Upper lobe of left lung (tissue), 6 donors: ENCODE data around the gene DGKQ. TPM values are rescaled to one million over a fixed set of nuclear protein-coding genes. Genes with fewer than 3 reads are reported as not detected.

Experiments
- ATAC-seq, 2 donors: fragments of 200-7000 bp; cut with Tn5 transposase; one replicate each; pipeline ENCODE4 v1.9.1; 2022; ENCODE audit warnings: mild to moderate bottlenecking in 2 of 2, moderate library complexity in 2 of 2; ENCODE audit not compliant: low FRiP score in 2 of 2
- DNase-seq, 2 donors: peaks; one replicate each; pipeline ENCODE4 v3.0.0-alpha.2; 2019 to 2020
- H3K27ac ChIP-seq, 4 donors: fragments of 200-600 bp; sonication (generic); one replicate each; pipeline ENCODE4 v1.5.1; 2016 to 2019
- H3K27me3 ChIP-seq, 4 donors: fragments of 200-600 bp; sonication (generic); one replicate each; pipeline ENCODE4 v1.5.1; 2017 to 2019
- H3K36me3 ChIP-seq, 4 donors: fragments of 200-600 bp; sonication (generic); one replicate each; pipeline ENCODE4 v1.5.1; 2016 to 2019
- H3K4me1 ChIP-seq, 4 donors: fragments of 200-600 bp; sonication (generic); one replicate each; pipeline ENCODE4 v1.5.1; 2018 to 2019
- H3K4me3 ChIP-seq, 4 donors: fragments of 200-600 bp; sonication (generic); one replicate each; pipeline ENCODE4 v1.5.1; 2017 to 2019; ENCODE audit warnings: mild to moderate bottlenecking in 2 of 4, moderate library complexity in 1 of 4
- H3K9me3 ChIP-seq, 4 donors: fragments of 200-600 bp; sonication (generic); one replicate each; pipeline ENCODE4 v1.5.1; 2018 to 2019
- EP300 ChIP-seq, 4 donors: sonication (generic); formaldehyde crosslinking; IDR thresholded peaks; one replicate each; pipeline ENCODE4 v1.5.1; 2017; ENCODE audit warnings: antibody characterized with exemption in 4 of 4, control low read depth in 2 of 4
- POLR2A ChIP-seq, 4 donors: fragments of 450-650 bp; IDR thresholded peaks; one replicate each; pipeline ENCODE4 v1.5.1; 2016 to 2017; ENCODE audit warnings: antibody characterized with exemption in 4 of 4, mild to moderate bottlenecking in 2 of 4
- POLR2AphosphoS5 ChIP-seq, 2 donors: sonication (generic); formaldehyde crosslinking; IDR thresholded peaks; one replicate each; pipeline ENCODE4 v1.5.1; 2017; ENCODE audit warnings: antibody characterized with exemption in 2 of 2
- WGBS, 2 donors: methylation state at CpG; one replicate each; pipeline ENCODE4 v1.1.5; 2017 to 2018; 5-methylcytosine and 5-hydroxymethylcytosine counted together
- total RNA-seq, 6 donors: library from RNA; depleted of rRNA in 4 of 6; stranded (reverse); fragments of >200 nt in 4 of 6; gene quantifications; one replicate each; pipeline versions ENCODE4 v1.1.0 to v1.2.1, GENCODE V29; 2016 to 2021
- TF ChIP-seq, protein P1 (sequence below), 6 experiments: fragments of 450-650 bp in 4 of 6; fragments of 200-600 bp in 2 of 6; sonication (generic) in 2 of 6; IDR thresholded peaks; one replicate each; pipeline ENCODE4 v1.5.1; 2016 to 2019; ENCODE audit warnings: antibody characterized with exemption in 6 of 6
- donor health status: DM: no; HTN: no; CAD: no; lungs with moderate emphysema.
- donor health status: DM: no; HTN: yes; CAD: no; lungs with severe emphysema.

DGKQ gene
- total RNA-seq, 6 donors from 2014 or later = 10.7 to 36.7 (median 17.5) TPM

DNA sequence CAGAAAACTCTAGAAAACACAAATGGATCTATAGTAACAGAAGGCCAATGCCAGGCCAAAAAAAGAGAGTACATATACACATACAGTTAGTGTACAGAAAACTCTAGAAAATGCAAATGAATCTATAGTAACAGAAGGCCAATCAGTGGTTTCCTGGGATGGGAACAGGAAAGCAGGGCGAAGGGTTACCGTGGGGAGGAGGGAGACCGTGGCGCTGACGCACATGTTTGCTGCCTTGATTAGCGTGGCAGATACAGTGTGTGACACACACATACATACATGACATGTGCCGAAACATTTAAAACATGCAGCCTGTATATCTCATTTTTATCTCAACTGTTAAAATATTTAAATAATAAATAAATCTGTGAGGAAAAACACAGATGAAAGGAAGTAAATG, 55.9 kb downstream of the DGKQ start:
- WGBS, 2 donors = 96 to 97% methylated on average over 7 of the region's 7 CpGs
- ATAC-seq (no peak), DNase-seq (peak in 1 of 2 donors; percentile 10)
- Histone ChIP-seq H3K27ac (no peak overlapping the region), H3K4me3 (no peak overlapping the region), H3K36me3 (peaks cover 0 to 4% (median under 1%) of the 10 kb centered on the region in 4 donors), H3K9me3 (no peaks in the 10 kb centered on the region), H3K27me3 (no peaks in the 10 kb centered on the region), H3K4me1 (peaks cover 14 to 45% (median 20%) of the 10 kb centered on the region in 4 donors)
- TF ChIP-seq, protein P1, sequence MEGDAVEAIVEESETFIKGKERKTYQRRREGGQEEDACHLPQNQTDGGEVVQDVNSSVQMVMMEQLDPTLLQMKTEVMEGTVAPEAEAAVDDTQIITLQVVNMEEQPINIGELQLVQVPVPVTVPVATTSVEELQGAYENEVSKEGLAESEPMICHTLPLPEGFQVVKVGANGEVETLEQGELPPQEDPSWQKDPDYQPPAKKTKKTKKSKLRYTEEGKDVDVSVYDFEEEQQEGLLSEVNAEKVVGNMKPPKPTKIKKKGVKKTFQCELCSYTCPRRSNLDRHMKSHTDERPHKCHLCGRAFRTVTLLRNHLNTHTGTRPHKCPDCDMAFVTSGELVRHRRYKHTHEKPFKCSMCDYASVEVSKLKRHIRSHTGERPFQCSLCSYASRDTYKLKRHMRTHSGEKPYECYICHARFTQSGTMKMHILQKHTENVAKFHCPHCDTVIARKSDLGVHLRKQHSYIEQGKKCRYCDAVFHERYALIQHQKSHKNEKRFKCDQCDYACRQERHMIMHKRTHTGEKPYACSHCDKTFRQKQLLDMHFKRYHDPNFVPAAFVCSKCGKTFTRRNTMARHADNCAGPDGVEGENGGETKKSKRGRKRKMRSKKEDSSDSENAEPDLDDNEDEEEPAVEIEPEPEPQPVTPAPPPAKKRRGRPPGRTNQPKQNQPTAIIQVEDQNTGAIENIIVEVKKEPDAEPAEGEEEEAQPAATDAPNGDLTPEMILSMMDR (IDR thresholded peaks at IDR 0.05) = no peak
- no peak for TF ChIP-seq EP300 (IDR thresholded peaks at IDR 0.05)
- TF ChIP-seq POLR2A (IDR thresholded peaks at IDR 0.05) = no peak
- TF ChIP-seq POLR2AphosphoS5 (IDR thresholded peaks at IDR 0.05) = no peak

DNA sequence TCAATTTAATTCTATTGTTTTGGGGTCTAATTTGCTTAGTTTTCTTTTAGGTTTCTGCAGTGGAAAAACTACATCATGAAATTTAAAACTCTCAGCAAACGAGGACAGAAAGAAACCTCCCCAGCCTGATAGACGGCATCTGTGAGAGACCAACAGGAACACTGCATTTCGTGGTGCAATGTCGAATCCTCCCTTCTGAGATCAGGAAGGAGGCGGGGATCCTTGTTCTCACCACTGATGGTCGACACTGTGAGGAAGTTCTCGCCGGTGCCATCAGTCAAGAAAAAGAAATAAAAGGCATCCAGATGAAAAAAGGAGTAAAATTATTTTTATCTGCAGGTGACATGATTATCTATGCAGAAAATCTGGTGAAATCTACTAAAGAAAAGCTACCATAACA, 57.8 kb downstream of the DGKQ start:
- Histone ChIP-seq H3K4me1 (peaks cover 14 to 58% (median 27%) of the 10 kb centered on the region in 4 donors), H3K27ac (peak overlapping the region in 3 of 4 donors; percentile 22 to 50 (median 38)), H3K9me3 (no peaks in the 10 kb centered on the region), H3K4me3 (peak overlapping the region in 1 of 4 donors; percentile 17), H3K27me3 (no peaks in the 10 kb centered on the region), H3K36me3 (peaks cover 0 to 21% (median 18%) of the 10 kb centered on the region in 4 donors)
- 25 to 50% methylated on average over 8 of the region's 8 CpGs for WGBS, 2 donors
- ATAC-seq (peak in 1 of 2 donors; percentile 80), DNase-seq (peak in 1 of 2 donors; percentile 29)
- TF ChIP-seq, protein P1 (IDR thresholded peaks at IDR 0.05) = no peak
- TF ChIP-seq POLR2AphosphoS5 (IDR thresholded peaks at IDR 0.05) (no peak), POLR2A (IDR thresholded peaks at IDR 0.05) (no peak), EP300 (IDR thresholded peaks at IDR 0.05) (no peak)

DNA sequence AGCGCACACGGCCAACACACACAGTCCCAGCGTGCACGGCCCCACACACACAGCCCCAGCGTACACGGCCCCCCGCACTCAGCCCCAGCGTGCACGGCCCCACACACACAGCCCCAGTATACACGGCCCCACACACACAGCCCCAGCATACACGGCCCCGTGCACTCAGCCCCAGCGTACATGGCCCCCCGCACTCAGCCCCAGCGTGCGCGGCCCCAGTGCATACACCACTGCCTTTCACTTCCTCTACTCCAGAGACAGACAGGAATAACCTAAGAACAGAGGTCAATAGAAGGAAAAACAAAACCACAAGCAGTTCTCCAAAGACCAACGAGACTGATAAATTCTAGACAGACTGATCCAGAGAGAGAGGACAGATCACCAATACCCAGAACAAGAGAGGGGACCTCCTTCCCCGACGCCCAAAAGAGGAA, 58.3 kb downstream of the DGKQ start:
- Histone ChIP-seq H3K36me3 (peaks cover 0 to 25% (median 19%) of the 10 kb centered on the region in 4 donors), H3K27me3 (no peaks in the 10 kb centered on the region), H3K4me1 (peaks cover 14 to 56% (median 27%) of the 10 kb centered on the region in 4 donors), H3K27ac (peak overlapping the region in 3 of 4 donors; percentile 22 to 50 (median 38)), H3K9me3 (no peaks in the 10 kb centered on the region), H3K4me3 (peak overlapping the region in 1 of 4 donors; percentile 17)
- 19 to 48% methylated on average over 10 to 20 of the region's 20 CpGs for WGBS, 2 donors
- no peak for TF ChIP-seq POLR2AphosphoS5 (IDR thresholded peaks at IDR 0.05)
- no peak for TF ChIP-seq EP300 (IDR thresholded peaks at IDR 0.05)
- TF ChIP-seq, protein P1 (IDR thresholded peaks at IDR 0.05) = no peak
- TF ChIP-seq POLR2A (IDR thresholded peaks at IDR 0.05) = no peak
- peak in 1 of 2 donors; percentile 73 for DNase-seq
- peak in 1 of 2 donors; percentile 66 for ATAC-seq

DNA sequence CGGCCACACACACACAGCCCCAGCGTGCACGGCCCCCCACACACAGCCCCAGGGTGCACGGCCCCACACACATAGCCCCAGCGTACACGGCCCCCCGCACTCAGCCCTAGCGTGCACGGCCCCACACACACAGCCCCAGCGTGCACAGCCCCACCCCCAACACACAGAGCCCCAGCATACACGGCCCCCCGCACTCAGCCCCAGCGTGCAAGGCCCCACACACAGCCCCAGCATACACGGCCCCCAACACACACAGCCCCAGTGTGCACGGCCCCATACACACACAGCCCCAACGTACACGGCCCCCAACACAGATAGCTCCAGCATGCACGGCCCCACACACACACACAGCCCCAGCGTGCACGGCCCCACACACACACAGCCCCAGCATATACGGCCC, 58.8 kb downstream of the DGKQ start:
- Histone ChIP-seq H3K9me3 (no peaks in the 10 kb centered on the region), H3K27ac (no peak overlapping the region), H3K36me3 (peaks cover 0 to 30% (median 23%) of the 10 kb centered on the region in 4 donors), H3K27me3 (no peaks in the 10 kb centered on the region), H3K4me1 (peaks cover 14 to 50% (median 26%) of the 10 kb centered on the region in 4 donors), H3K4me3 (peak overlapping the region in 1 of 4 donors; percentile 17)
- 66 to 82% methylated on average over 4 to 7 of the region's 21 CpGs for WGBS, 2 donors
- TF ChIP-seq POLR2A (IDR thresholded peaks at IDR 0.05) (no peak), EP300 (IDR thresholded peaks at IDR 0.05) (no peak), POLR2AphosphoS5 (IDR thresholded peaks at IDR 0.05) (no peak)
- TF ChIP-seq, protein P1 (IDR thresholded peaks at IDR 0.05) = no peak
- DNase-seq (peak in 1 of 2 donors; percentile 39), ATAC-seq (no peak)

DNA sequence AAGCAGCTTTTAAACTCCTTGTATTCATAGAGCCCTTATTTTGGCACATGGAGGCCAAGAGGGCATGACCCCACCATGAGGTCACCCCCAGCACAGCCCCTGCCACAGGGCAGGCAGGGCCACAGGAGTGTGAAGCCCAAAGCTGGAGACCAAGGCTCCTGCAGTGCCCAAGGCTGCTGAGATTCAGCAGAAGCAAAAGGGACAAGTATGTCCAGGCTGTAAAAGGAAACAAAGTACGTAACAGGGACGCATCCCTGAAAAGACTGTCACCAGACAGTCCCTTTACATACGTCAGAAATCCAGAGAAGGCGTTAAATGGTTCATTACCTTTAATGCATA, 60.1 kb downstream of the DGKQ start:
- WGBS, 2 donors = 80 to 87% methylated on average over 4 of the region's 4 CpGs
- Histone ChIP-seq H3K36me3 (peaks cover 0 to 36% (median 29%) of the 10 kb centered on the region in 4 donors), H3K4me1 (peaks cover 14 to 45% (median 28%) of the 10 kb centered on the region in 4 donors), H3K27me3 (no peaks in the 10 kb centered on the region), H3K27ac (peak overlapping the region in 3 of 4 donors; percentile 56 to 70 (median 56)), H3K4me3 (no peak overlapping the region), H3K9me3 (no peaks in the 10 kb centered on the region)
- DNase-seq (no peak), ATAC-seq (no peak)
- TF ChIP-seq EP300 (IDR thresholded peaks at IDR 0.05) (no peak), POLR2AphosphoS5 (IDR thresholded peaks at IDR 0.05) (no peak), POLR2A (IDR thresholded peaks at IDR 0.05) (no peak)
- TF ChIP-seq, protein P1 (IDR thresholded peaks at IDR 0.05) = no peak
